ENCODE results near the gene RPS4Y2. TPM values are rescaled to one million over a fixed set of nuclear protein-coding genes. Genes with fewer than 3 reads are reported as not detected.

RPS4Y2 gene
- total and polyA plus RNA-seq, 4 donors: not detected

DNA sequence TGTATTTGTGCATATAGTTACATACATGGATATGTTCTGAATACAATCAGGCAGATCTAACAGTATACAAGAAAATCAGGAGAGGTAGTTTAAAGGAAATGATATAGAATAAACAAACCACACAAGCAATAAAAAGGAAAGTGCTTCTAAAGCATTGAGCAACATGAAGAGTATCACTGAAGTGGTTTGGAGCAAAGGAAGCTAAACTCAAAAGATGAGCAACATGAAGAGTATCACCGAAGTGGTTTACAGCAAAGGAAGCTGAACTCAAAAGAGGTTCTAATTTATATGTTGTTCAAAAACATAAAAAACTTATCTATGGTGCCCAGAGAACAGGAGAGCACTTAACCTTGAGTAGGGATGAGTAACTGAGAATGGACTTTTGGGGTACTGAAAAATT is 29.1 kb downstream of the RPS4Y2 start:
- no peak overlapping the region for H3K9ac ChIP-seq (ENCODE audit: low read depth in 1 of 2, low read length in 2 of 2)
- TF ChIP-seq, protein P1, sequence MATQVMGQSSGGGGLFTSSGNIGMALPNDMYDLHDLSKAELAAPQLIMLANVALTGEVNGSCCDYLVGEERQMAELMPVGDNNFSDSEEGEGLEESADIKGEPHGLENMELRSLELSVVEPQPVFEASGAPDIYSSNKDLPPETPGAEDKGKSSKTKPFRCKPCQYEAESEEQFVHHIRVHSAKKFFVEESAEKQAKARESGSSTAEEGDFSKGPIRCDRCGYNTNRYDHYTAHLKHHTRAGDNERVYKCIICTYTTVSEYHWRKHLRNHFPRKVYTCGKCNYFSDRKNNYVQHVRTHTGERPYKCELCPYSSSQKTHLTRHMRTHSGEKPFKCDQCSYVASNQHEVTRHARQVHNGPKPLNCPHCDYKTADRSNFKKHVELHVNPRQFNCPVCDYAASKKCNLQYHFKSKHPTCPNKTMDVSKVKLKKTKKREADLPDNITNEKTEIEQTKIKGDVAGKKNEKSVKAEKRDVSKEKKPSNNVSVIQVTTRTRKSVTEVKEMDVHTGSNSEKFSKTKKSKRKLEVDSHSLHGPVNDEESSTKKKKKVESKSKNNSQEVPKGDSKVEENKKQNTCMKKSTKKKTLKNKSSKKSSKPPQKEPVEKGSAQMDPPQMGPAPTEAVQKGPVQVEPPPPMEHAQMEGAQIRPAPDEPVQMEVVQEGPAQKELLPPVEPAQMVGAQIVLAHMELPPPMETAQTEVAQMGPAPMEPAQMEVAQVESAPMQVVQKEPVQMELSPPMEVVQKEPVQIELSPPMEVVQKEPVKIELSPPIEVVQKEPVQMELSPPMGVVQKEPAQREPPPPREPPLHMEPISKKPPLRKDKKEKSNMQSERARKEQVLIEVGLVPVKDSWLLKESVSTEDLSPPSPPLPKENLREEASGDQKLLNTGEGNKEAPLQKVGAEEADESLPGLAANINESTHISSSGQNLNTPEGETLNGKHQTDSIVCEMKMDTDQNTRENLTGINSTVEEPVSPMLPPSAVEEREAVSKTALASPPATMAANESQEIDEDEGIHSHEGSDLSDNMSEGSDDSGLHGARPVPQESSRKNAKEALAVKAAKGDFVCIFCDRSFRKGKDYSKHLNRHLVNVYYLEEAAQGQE (IDR thresholded peaks at IDR 0.05): no peak
- TF ChIP-seq RXRA (IDR thresholded peaks at IDR 0.05) (no peak), SP1 (IDR thresholded peaks at IDR 0.05) (no peak)
- 56% methylated on average over 1 of the region's 1 CpG for WGBS
- no peaks in the 10 kb centered on the region for H3K4me1 ChIP-seq (ENCODE audit: control insufficient read depth in 4 of 4, insufficient read depth in 4 of 4, low read length in 3 of 4)
- H3K27ac ChIP-seq (ENCODE audit: low read depth in 1 of 2, low read length in 2 of 2): no peak overlapping the region
- H3K4me3 ChIP-seq (ENCODE audit: low read depth in 1 of 3, low read length in 3 of 3): no peak overlapping the region
- no peaks in the 10 kb centered on the region for H3K36me3 ChIP-seq (ENCODE audit: control insufficient read depth in 4 of 4, insufficient read depth in 3 of 4, low read depth in 1 of 4, low read length in 3 of 4)
- no peaks in the 10 kb centered on the region for H3K27me3 ChIP-seq (ENCODE audit: control insufficient read depth in 4 of 4, insufficient read depth in 4 of 4, low read length in 3 of 4)
- no peaks in the 10 kb centered on the region for H3K9me3 ChIP-seq (ENCODE audit: control insufficient read depth in 4 of 4, low read length in 3 of 4)
- no peak for DNase-seq (ENCODE audit: low spot score)

DNA sequence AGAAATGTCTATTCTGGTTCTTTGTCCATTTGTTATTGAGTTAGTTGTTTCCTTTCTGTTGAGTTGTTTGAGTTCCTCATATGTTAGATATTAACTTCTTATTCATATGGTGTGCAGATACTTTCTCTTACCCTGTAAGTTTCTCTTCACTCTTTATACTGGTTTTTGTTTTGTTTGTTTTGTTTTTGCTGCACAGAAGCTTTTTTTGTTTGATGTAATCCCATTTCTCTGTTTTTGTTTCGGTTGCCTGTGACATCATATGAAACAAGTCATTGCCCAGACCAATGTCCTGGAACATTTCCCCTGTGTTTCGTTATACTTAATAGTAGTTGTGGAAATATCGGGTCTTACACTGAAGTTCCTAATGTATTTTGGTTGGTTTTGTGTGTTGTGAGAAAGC is 31.2 kb downstream of the RPS4Y2 start:
- H3K27ac ChIP-seq (ENCODE audit: low read depth in 1 of 2, low read length in 2 of 2): no peak overlapping the region
- TF ChIP-seq, protein P1 (IDR thresholded peaks at IDR 0.05): no peak
- TF ChIP-seq HNF4G (IDR thresholded peaks at IDR 0.05) (no peak), HNF4A (conservative IDR thresholded peaks at IDR 0.05) (no peak), SP1 (IDR thresholded peaks at IDR 0.05) (no peak), RAD21 (IDR thresholded peaks at IDR 0.05) (no peak)
- TF ChIP-seq, protein P2, sequence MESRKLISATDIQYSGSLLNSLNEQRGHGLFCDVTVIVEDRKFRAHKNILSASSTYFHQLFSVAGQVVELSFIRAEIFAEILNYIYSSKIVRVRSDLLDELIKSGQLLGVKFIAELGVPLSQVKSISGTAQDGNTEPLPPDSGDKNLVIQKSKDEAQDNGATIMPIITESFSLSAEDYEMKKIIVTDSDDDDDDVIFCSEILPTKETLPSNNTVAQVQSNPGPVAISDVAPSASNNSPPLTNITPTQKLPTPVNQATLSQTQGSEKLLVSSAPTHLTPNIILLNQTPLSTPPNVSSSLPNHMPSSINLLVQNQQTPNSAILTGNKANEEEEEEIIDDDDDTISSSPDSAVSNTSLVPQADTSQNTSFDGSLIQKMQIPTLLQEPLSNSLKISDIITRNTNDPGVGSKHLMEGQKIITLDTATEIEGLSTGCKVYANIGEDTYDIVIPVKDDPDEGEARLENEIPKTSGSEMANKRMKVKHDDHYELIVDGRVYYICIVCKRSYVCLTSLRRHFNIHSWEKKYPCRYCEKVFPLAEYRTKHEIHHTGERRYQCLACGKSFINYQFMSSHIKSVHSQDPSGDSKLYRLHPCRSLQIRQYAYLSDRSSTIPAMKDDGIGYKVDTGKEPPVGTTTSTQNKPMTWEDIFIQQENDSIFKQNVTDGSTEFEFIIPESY (IDR thresholded peaks at IDR 0.05): no peak
- DNase-seq (ENCODE audit: low spot score): no peak
- no peaks in the 10 kb centered on the region for H3K9me3 ChIP-seq (ENCODE audit: control insufficient read depth in 4 of 4, low read length in 3 of 4)
- WGBS: 75% methylated on average over 3 of the region's 3 CpGs
- no peak overlapping the region for H3K4me3 ChIP-seq (ENCODE audit: low read depth in 1 of 3, low read length in 3 of 3)
- H3K9ac ChIP-seq (ENCODE audit: low read depth in 1 of 2, low read length in 2 of 2): no peak overlapping the region
- no peaks in the 10 kb centered on the region for H3K27me3 ChIP-seq (ENCODE audit: control insufficient read depth in 4 of 4, insufficient read depth in 4 of 4, low read length in 3 of 4)
- H3K36me3 ChIP-seq (ENCODE audit: control insufficient read depth in 4 of 4, insufficient read depth in 3 of 4, low read depth in 1 of 4, low read length in 3 of 4): no peaks in the 10 kb centered on the region
- no peaks in the 10 kb centered on the region for H3K4me1 ChIP-seq (ENCODE audit: control insufficient read depth in 4 of 4, insufficient read depth in 4 of 4, low read length in 3 of 4)
